HG03520 (cell line): ENCODE data around the gene ROBO2.

Source experiments
- ATAC-seq: cut with Tn5 transposase; IDR thresholded peaks from one replicate; pipeline ENCODE4 v1.9.1; 2021; ENCODE audit warnings: mild to moderate bottlenecking, moderate library complexity; ENCODE audit not compliant: unreplicated experiment

The ROBO2 gene

GRCh38 chr3:77052733-77053670 is 13.1 kb downstream of the ROBO2 start:
- no peak for ATAC-seq

- no peak for ATAC-seq
Observed at GRCh38 chr3:77053795-77054194, 13.9 kb downstream of the ROBO2 start.

GRCh38 chr3:77055841-77056341 is 16.0 kb downstream of the ROBO2 start:
- ATAC-seq = no peak

GRCh38 chr3:77059354-77059753 is 19.5 kb downstream of the ROBO2 start:
- ATAC-seq = no peak

GRCh38 chr3:77063423-77063822 is 23.5 kb downstream of the ROBO2 start:
- no peak for ATAC-seq

GRCh38 chr3:77065750-77066149 is 25.9 kb downstream of the ROBO2 start:
- no peak for ATAC-seq

GRCh38 chr3:77066829-77067228 is 26.9 kb downstream of the ROBO2 start:
- ATAC-seq = no peak

GRCh38 chr3:77068808-77069207 is 28.9 kb downstream of the ROBO2 start:
- no peak for ATAC-seq

- no peak for ATAC-seq
Observed at GRCh38 chr3:77071364-77071763, 31.5 kb downstream of the ROBO2 start.

GRCh38 chr3:77071809-77072208 is 31.9 kb downstream of the ROBO2 start:
- no peak for ATAC-seq

GRCh38 chr3:77072232-77072631 is 32.3 kb downstream of the ROBO2 start:
- no peak for ATAC-seq

GRCh38 chr3:77078279-77078678 is 38.4 kb downstream of the ROBO2 start:
- no peak for ATAC-seq

GRCh38 chr3:77079988-77080610 is 40.2 kb downstream of the ROBO2 start:
- no peak for ATAC-seq

- ATAC-seq = no peak
Observed at GRCh38 chr3:77081240-77081661, 41.4 kb downstream of the ROBO2 start.

- no peak for ATAC-seq
Observed at GRCh38 chr3:77084511-77084910, 44.6 kb downstream of the ROBO2 start.

- no peak for ATAC-seq
Observed at GRCh38 chr3:77086408-77086807, 46.5 kb downstream of the ROBO2 start.

- no peak for ATAC-seq
Observed at GRCh38 chr3:77091809-77092208, 51.9 kb downstream of the ROBO2 start.

- no peak for ATAC-seq
Observed at GRCh38 chr3:77093101-77093500, 53.2 kb downstream of the ROBO2 start.

- ATAC-seq = no peak
Observed at GRCh38 chr3:77096145-77096544, 56.2 kb downstream of the ROBO2 start.

- no peak for ATAC-seq
Observed at GRCh38 chr3:77096966-77097890, 57.3 kb downstream of the ROBO2 start.
